ENCODE results near the gene CBX5. TPM values are rescaled to one million over a fixed set of nuclear protein-coding genes. Genes with fewer than 3 reads are reported as not detected.
"Not testable (repeated sequence)": the region's sequence is repeated elsewhere in the genome, so short reads cannot be mapped to it uniquely, and the experiment has no call there.

The CBX5 gene
- total RNA-seq, 2 donors from 2014 or later = 49.9 to 52.8 TPM

GRCh38 chr12:54187075-54187474 lies 92.8 kb downstream of the CBX5 start:
- no peak for TF ChIP-seq POLR2AphosphoS5 (IDR thresholded peaks at IDR 0.05)
- no peak for TF ChIP-seq POLR2A (IDR thresholded peaks at IDR 0.05)
- WGBS = 81% methylated on average over 3 of the region's 3 CpGs
- Histone ChIP-seq H3K27ac (no peak overlapping the region), H3K4me3 (no peak overlapping the region), H3K27me3 (replicated peaks; ENCODE audit: insufficient read depth) (no peaks in the 10 kb centered on the region), H3K9me3 (no peaks in the 10 kb centered on the region), H3K4me1 (replicated peaks) (peaks cover 4% of the 10 kb centered on the region), H3K36me3 (no peaks in the 10 kb centered on the region)
- intact Hi-C loops (cut with DNase I) = no loop called here
- DNase-seq (ENCODE audit: low spot score) = no peak

GRCh38 chr12:54185919-54186318 lies 94.0 kb downstream of the CBX5 start:
- Histone ChIP-seq H3K9me3 (no peaks in the 10 kb centered on the region), H3K36me3 (peaks cover 0 to 5% of the 10 kb centered on the region in 2 donors), H3K27me3 (replicated peaks; ENCODE audit: insufficient read depth) (no peaks in the 10 kb centered on the region), H3K4me1 (replicated peaks) (peaks cover 4% of the 10 kb centered on the region), H3K4me3 (no peak overlapping the region), H3K27ac (no peak overlapping the region)
- intact Hi-C loops (cut with DNase I) = no loop called here
- no peak for TF ChIP-seq POLR2AphosphoS5 (IDR thresholded peaks at IDR 0.05)
- TF ChIP-seq CTCF (IDR thresholded peaks at IDR 0.05) = no peak
- TF ChIP-seq POLR2A (IDR thresholded peaks at IDR 0.05) = no peak
- WGBS = 88% methylated on average over 1 of the region's 1 CpG
- no peak for DNase-seq (ENCODE audit: low spot score)

GRCh38 chr12:54185297-54185696 lies 94.6 kb downstream of the CBX5 start:
- WGBS = 91% methylated on average over 9 of the region's 9 CpGs
- H3K27ac ChIP-seq; H3K4me1 ChIP-seq (replicated peaks); intact Hi-C loops (cut with DNase I); DNase-seq (ENCODE audit: low spot score); H3K27me3 ChIP-seq (replicated peaks; ENCODE audit: insufficient read depth); H3K4me3 ChIP-seq; H3K9me3 ChIP-seq; H3K36me3 ChIP-seq: not testable (repeated sequence)

- DNase-seq (ENCODE audit: low spot score) = no peak
- Histone ChIP-seq H3K9me3 (no peaks in the 10 kb centered on the region), H3K4me1 (replicated peaks) (peaks cover 4% of the 10 kb centered on the region), H3K4me3 (no peak overlapping the region), H3K27ac (no peak overlapping the region), H3K36me3 (peaks cover 0 to 5% of the 10 kb centered on the region in 2 donors), H3K27me3 (replicated peaks; ENCODE audit: insufficient read depth) (no peaks in the 10 kb centered on the region)
- TF ChIP-seq CTCF (IDR thresholded peaks at IDR 0.05) (no peak), POLR2A (IDR thresholded peaks at IDR 0.05) (no peak), POLR2AphosphoS5 (IDR thresholded peaks at IDR 0.05) (no peak)
- WGBS = 94% methylated on average over 7 of the region's 7 CpGs
- intact Hi-C loops (cut with DNase I) = no loop called here
These were observed 95.7 kb downstream of the CBX5 start for GRCh38 chr12:54184024-54184805.

- 76% methylated on average over 5 of the region's 5 CpGs for WGBS
- no peaks in the 10 kb centered on the region for H3K9me3 ChIP-seq
- no peak overlapping the region for H3K27ac ChIP-seq
- intact Hi-C loops (cut with DNase I) = no loop called here
- no peak for DNase-seq (ENCODE audit: low spot score)
- H3K4me1 ChIP-seq (replicated peaks) = peaks cover 4% of the 10 kb centered on the region
- TF ChIP-seq POLR2A (IDR thresholded peaks at IDR 0.05) (no peak), POLR2AphosphoS5 (IDR thresholded peaks at IDR 0.05) (no peak), CTCF (IDR thresholded peaks at IDR 0.05) (no peak)
- no peak overlapping the region for H3K4me3 ChIP-seq
- no peaks in the 10 kb centered on the region for H3K27me3 ChIP-seq (replicated peaks; ENCODE audit: insufficient read depth)
- peaks cover 0 to 5% of the 10 kb centered on the region in 2 donors for H3K36me3 ChIP-seq
These were observed 96.9 kb downstream of the CBX5 start for GRCh38 chr12:54182981-54183380.

GRCh38 chr12:54182086-54182485 lies 97.8 kb downstream of the CBX5 start:
- Histone ChIP-seq H3K4me3 (no peak overlapping the region), H3K9me3 (no peaks in the 10 kb centered on the region), H3K36me3 (peaks cover 0 to 5% of the 10 kb centered on the region in 2 donors), H3K27me3 (replicated peaks; ENCODE audit: insufficient read depth) (no peaks in the 10 kb centered on the region), H3K27ac (no peak overlapping the region), H3K4me1 (replicated peaks) (no peaks in the 10 kb centered on the region)
- WGBS = 98% methylated on average over 8 of the region's 11 CpGs
- DNase-seq (ENCODE audit: low spot score) = no peak
- TF ChIP-seq CTCF (IDR thresholded peaks at IDR 0.05) = no peak
- no peak for TF ChIP-seq POLR2A (IDR thresholded peaks at IDR 0.05)
- no peak for TF ChIP-seq POLR2AphosphoS5 (IDR thresholded peaks at IDR 0.05)
- intact Hi-C loops (cut with DNase I) = no loop called here

Measured in prostate gland (tissue), 2 donors.